Effector CD8-positive, alpha-beta T cell (primary cell): Measurements from ENCODE around the gene LENEP.

Experiments
- DNase-seq: peaks from one replicate; lab custom pipeline; 2025; lab: John Stamatoyannopoulos, UW

LENEP gene

DNA sequence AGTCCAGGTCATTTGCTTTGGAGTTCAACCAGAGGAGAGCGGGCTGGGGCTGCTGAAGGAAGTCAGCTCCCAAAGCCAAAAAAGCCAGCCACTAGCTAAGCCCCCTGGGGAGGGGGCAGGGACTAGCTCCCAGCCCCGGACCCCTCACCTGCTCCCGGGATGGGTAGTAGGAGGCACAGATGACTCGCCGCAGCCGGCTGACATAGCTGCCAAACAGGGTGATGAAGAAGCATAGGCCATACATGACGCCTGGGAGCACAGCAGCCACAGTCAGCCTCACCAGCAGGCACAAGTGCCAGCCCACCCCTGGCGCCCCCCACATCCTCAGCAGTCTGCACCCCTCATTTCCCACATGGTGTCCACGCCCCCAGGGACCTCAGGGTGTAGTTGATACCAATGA lies 32.8 kb downstream of the LENEP start:
- no peak for DNase-seq

DNA sequence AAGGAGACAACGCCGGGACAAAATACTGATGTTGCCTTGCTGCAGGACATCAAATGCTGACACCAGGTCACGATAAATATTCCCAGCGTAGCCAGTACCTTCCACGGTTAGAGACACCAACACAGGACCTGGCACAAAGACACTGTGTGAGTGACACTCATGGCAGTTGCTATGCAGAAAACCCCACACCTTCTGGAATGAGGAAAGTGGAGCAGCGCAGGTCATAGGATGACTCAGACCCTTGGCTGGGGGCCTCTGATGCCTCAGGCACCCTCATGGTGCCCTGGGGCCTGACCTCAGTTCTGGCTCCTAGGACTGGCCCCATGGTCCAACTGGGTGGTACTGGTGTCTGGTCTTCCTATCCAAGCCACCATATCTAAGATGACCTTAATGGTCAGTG lies 33.2 kb downstream of the LENEP start:
- DNase-seq = no peak

DNA sequence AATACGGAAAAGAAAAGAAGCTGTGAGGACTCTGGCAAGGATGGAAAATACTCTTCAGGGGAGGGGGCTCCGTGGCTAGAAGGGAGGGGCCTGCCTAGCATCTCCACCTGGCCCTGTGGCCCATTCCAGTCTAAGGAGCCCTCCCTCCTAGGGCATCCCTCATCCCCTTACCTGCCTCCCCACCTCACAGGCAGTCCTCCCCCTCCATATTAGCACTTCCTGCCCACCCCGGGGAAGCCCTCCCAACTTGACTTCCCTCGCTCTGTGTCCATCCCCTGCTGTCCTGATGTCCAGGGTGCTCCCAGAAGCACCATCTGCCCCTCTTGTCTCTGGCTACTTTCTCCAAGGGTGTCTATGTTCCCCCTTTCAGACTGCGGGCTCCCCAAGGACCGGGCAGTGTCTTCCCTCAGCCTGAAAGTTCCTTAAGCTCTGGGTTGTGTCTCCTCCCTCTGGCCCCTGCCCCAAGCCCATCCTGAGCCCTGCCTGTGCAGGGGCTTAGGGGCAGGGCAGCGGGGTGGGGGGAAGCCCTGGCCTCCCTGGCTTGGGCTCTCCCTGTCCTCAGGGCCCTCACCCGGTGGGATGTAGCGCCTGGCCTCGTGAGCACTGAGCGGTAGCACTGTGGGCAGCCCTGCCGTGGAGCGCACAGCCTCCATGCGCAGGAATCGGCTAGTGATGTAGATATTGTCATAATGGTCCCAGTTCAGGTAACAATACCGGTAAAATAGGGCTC lies 36.3 kb downstream of the LENEP start:
- no peak for DNase-seq

DNA sequence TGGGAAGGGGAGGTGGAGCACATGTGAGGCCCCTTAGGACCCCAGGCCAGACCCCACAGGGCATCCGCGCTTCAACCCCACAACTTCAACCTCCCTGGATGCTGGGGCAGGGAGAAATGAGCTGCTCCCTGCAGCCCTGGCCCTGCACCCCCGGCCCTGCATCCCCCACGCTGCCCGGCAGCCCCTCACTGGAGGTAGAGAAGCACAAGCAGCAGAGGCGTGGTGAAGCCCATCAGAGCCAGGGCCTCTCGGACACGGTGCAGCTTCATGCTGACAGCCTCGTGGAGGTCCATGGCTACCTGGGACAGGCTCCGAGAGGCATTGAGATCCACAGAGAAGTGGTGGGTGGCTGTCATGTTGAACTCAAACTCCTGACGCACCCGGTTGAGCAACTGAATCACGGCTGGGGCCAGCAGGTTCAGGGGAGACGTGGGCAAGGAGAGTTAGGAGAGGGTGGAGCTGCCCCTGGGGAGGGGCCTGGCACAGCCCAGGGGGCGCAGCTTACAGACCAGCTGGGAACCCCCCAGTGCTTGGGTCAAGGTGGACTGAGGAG lies 36.9 kb downstream of the LENEP start:
- DNase-seq = no peak

DNA sequence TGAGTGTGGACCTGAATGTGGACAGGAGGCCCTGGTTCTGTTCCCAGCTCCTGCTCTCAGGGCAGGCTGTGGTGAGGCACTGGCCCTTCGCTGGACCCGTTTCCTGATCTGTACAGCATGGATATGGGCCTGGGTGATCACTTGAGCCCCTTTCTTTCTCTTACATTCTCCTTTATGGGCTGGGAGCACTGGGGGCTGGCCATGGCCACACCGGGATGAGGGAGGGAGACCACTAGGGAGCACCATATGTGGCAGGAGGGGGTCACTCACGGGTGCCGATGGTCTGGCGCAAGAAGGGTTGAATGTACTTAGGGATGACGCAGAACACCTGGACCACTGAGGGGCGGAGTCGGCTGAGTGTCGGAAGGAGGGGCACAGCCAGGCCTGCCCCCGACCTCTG lies 37.5 kb downstream of the LENEP start:
- DNase-seq = no peak

DNA sequence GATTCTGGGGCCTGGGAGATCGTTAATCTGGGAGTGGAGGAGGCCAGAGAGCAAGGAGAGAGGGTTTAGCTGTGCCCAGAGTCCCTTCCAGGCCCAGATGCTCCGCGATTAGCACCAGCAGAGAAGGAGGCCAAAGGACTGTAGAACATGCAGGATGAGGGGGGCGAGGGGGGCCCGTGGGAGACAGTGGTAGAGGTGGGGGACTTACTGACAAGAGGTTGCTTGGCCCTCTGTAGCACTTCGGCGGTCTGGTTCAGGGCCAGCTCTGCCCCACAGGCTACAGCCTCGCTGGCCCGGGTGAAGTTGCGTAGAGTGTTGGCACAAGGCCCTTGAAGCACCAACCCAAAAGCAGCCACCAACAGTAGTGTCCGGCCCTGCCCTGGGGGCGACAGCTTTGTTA lies 39.5 kb downstream of the LENEP start:
- no peak for DNase-seq

DNA sequence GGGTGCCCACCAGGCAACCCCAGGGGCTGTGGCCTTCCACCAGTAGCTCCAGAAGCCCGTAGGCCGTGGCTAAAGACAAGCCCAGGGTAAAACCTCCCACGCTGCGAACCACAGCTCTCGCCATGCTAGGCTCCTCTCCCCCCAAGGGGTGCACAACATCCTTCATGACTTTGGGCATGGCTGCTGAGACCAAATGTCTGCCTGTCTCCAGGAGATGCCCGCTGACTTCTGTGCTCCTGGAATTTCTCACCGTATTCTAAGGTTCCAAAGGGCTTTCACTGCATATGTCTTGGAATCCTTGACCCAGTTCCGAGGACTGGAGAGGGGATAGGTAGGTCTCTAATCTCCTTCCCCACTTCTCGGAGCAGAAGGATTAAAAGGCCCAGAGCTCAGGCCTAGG lies 40.1 kb downstream of the LENEP start, which contains the start of the genes DCST1 and DCST2:
DCST1 (plus strand) TSS at position 301 of the 400 bp plus-strand sequence. CDS start 213 bp downstream, outside the sequence.
DCST2 (minus strand) TSS at position 258 of the 400 bp plus-strand sequence; CDS start at position 178, 80 bp downstream.
- DNase-seq = no peak

DNA sequence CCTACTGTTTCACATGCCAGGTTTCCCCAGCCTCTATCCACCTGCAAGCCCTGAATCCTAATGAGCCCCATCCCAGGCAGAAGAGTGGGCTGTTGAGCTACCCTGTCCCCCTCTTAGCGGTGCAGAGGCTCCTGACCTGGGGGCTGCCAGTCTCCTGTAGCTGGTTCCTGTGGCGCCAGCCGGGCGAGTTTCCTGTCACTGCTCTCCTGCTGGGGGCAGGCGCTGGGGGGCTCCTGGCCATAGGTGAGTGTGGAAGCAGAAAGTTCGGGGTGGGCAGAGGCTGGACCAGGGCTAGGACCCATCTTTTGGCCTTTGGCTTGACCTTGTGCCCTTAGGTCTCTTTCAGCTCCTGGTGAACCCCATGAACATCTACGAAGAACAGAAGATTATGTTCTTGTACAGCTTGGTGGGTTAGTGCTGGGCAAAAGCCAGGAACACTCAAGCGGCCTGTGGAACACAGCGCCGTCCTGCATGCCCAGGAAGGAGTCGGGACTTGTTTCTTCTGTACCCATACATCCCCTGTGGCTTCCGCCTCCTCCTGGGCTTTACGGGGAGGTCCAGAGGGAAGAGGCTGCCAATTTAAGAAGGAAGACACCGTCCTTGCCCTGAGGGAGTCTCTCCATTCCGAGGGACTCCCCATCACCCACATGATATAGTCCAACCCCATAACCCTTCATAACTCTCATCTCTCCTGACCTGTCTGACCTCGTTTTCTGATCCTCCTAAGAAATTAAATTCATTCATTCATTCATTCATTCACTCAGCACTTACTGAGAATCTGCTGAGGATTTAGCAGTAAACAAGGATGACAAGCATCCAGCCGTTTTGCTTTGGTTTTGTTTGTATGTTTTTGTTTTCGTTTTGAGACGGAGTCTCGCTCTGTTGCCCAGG lies 41.2 kb downstream of the LENEP start:
- DNase-seq = no peak

DNA sequence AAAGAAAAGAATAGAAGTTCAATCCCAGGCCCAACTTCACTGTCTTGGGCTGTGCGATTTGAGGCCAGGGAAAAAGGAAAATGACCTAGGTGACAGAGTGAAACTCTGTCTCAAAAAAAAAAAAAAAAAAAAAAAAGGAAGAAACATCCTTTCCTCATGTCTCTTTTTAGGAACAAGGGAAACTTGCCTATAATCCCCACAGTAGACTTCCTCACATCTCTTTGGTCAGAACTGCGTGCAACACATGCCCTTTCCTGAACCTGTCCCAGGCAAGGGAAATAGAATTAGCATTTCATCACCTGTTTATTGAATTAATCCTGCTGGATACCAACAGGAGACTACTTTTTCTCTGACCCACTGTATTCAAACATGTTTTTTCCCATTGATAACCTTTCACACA lies 42.5 kb downstream of the LENEP start:
- no peak for DNase-seq

DNA sequence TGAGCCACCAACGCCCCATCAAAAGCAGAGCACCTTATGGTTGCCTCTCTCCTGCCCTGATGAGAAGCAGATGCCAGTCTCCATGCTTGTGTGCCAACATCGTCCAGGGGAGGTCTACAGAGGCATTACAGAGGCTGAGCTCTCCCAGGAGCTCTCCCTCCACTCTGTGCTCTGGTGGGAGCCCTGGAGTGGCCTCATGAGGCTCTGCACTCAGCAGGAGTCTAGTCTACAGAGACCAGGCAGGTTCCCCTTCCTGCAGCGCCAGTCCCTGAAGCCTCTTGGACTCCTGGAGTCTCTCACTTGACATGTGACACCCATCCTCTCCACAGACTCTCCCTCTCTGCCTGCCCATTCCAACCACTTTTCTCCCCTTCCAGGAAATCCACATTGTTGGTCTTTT lies 43.7 kb downstream of the LENEP start:
- DNase-seq = no peak

DNA sequence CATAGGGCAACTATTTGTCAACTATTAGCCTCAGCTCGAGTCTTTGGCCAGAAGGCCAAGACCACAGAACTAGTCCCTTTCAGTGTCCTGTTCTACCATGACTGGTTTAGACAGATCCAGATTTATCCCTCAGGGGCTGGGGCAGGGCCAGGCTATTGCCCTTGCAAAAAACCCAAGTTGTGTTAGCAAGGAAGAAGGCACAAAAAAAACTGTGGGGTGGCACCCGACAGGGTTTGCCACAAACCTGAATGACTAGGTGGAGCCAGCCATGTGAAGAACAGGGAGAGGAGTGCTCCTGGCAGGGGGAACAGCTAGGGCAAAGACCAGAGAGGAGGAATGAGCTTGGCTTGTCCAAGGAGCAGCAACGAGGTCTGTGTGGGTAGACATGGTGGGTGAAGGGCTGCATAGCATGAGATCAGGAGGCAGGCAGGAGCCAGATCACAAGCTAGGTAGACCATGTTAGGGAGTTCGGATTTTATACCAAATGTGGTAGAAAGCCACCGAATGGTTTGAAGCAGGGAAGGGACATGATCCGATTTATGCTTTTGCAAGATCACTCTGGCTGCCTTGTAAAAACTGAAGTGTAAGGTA lies 44.6 kb downstream of the LENEP start:
- DNase-seq = no peak

DNA sequence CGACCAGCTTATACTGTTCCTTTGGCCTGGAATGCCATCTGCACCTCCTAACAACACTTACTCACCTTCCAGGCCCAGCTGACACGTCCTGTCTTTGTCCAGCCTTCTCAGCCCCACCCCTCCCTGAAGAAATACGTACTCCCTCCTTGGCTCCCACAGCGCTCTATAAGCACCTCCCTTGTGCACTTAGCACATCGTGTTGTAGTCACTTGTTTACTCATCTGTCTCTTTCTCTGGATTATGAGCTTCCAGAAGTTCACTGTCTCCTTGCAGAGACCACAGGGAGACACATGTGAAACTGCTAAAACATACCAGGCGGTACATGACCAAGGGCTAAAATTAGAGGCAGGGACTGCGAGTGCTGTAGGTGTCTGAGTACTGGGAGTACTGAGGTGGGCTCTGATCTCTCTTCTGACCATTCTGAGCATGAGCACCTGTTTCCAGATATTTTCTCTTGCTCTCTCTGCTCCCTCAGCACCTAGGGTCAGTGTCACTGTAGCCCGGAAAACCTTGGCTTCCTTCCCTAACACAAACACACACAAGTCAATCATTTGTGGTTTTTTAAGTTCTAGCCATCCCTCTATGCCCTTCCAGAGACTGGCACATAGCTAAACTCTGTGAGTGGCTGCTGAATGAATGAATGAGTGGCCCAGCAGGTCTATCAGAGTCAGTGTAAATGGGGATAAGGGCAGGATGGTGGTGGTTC lies 45.4 kb downstream of the LENEP start:
- DNase-seq = no peak

DNA sequence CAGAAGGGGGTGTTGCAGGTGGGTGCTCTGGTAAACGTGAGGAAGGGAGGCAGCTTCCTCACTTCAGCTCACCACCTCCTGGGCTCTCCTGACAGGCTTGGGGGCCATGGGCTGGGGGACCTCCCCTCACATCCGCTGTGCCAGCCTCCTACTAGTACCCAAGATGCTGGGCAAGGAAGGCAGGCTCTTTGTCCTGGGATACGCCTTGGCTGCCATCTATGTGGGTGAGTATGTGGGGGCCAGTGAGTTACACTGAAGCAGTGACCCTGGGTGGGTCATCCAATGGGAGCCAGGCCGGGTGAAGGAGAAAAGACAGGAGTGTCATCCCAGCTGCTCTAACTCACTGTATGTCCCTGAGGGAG lies 45.9 kb downstream of the LENEP start:
- no peak for DNase-seq

DNA sequence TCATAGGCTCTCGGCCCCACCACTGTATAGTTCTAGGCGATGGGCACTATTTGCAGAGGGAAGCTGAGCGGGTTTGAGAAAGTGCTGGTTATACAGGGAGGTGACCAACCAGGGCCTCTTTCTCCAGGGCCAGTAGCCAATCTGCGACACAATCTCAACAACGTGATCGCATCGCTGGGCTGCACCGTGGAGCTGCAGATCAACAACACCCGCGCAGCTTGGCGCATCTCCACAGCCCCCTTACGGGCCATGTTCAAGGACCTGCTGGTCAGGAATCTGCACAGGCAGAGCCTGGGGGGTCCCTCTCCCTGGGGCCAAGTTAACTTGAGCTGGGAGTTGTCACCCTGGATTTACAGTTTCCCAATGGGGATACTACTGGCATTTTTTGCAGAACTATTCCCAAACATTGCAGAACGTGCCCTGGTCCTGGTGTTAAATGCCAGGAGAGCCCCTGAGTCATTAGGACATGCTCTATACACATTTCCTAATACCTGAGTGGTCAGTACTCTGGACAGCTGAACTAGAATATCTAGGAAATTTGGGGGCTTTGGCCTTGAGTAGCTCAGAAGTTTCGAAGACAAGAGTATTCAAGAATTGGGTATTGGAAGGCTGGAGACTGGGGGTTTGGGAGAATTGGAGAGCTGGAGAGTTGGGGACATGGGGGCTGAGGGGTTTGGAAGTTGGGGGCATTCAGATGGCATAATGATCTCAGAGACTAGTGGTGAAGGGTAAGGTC lies 47.1 kb downstream of the LENEP start:
- DNase-seq = no peak

DNA sequence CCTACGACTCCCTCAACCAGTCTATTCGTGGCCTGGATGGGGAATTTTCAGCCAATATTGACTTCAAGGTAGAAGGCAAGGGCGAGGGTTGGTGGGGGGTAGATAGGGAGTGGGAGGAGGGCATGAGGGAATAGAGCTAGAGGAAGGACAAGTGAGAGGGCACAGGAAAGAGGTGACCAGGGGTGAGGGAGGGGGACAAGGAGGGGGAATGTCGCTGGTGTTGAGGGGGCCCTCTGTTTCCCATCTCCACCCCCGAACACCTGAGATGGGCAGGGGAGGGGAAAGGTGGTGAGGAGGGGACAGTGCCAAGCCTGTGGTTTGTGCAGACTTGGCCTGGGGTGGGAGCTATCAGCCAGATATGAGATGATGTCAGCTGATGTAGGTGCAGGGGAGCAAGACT lies 49.4 kb downstream of the LENEP start:
- DNase-seq = no peak

DNA sequence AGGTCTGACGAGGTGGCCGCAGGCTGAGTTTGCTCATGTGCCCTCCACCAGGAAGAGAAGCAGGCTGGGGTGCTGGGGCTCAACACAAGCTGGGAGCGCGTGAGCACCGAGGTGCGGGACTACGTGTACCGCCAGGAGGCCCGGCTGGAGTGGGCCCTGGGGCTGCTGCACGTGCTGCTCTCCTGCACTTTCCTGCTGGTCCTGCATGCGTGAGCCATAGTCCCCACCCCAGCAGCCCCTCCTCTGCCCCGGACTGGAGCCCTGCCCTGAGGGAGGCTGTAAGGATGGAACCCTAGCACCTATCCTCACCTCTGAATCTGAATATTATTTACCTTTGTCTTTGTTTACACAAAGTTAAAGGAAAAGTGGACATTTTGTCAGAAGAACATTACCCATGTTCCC lies 49.9 kb downstream of the LENEP start:
- DNase-seq = no peak

DNA sequence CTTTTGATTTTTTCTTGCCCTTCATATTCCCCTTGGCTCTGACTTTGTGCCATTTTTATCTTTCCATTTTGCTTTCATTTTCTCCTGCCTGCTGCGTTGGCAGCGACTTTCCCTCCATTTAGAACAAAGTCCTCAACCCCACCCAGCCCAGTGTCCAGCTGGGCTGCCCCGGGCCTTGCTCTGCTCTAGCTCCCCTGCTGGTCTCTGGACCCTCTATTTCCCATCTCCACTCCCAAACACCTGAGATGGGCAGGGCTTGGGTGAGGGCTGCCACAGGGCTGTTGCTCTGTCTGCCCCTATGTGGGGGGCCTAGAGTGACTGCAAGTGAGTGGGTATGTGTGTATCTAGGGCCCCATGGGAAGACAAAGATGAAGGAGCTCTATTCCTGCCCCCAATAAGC lies 50.4 kb downstream of the LENEP start:
- DNase-seq = no peak
